ENCODE results near the gene ZNRF2.

Gene ZNRF2

GRCh38 chr7:30323006-30323355 is 38.6 kb downstream of the ZNRF2 start:
- no peak for DNase-seq

- no peak for DNase-seq
These were observed 43.4 kb downstream of the ZNRF2 start for GRCh38 chr7:30327813-30328212.

GRCh38 chr7:30328381-30328780 is 44.0 kb downstream of the ZNRF2 start:
- no peak for DNase-seq

- DNase-seq, result no peak
These were observed 45.3 kb downstream of the ZNRF2 start for GRCh38 chr7:30329716-30330115.

GRCh38 chr7:30330134-30331111 is 46.0 kb downstream of the ZNRF2 start:
- DNase-seq, result no peak

- DNase-seq, result no peak
These were observed 46.9 kb downstream of the ZNRF2 start for GRCh38 chr7:30331338-30331737.

- DNase-seq, result no peak
These were observed 48.2 kb downstream of the ZNRF2 start for GRCh38 chr7:30332549-30332948.

- DNase-seq, result no peak
These were observed 51.5 kb downstream of the ZNRF2 start for GRCh38 chr7:30335763-30336487.

GRCh38 chr7:30344513-30344912 is 60.1 kb downstream of the ZNRF2 start:
- DNase-seq, result no peak

- no peak for DNase-seq
These were observed 63.1 kb downstream of the ZNRF2 start for GRCh38 chr7:30347226-30348082.

- DNase-seq, result no peak
These were observed 63.7 kb downstream of the ZNRF2 start for GRCh38 chr7:30348083-30348560.

- DNase-seq, result no peak
These were observed 64.8 kb downstream of the ZNRF2 start for GRCh38 chr7:30349170-30349569.

- no peak for DNase-seq
These were observed 65.4 kb downstream of the ZNRF2 start for GRCh38 chr7:30349816-30350215.

- no peak for DNase-seq
These were observed 66.9 kb downstream of the ZNRF2 start for GRCh38 chr7:30351286-30351685.

GRCh38 chr7:30351724-30352123 is 67.3 kb downstream of the ZNRF2 start:
- DNase-seq, result peak; percentile 5

GRCh38 chr7:30352169-30352568 is 67.8 kb downstream of the ZNRF2 start:
- no peak for DNase-seq

- no peak for DNase-seq
These were observed 69.1 kb downstream of the ZNRF2 start for GRCh38 chr7:30353532-30353931.

GRCh38 chr7:30353932-30354607 is 69.7 kb downstream of the ZNRF2 start:
- no peak for DNase-seq

GRCh38 chr7:30354791-30355190 is 70.4 kb downstream of the ZNRF2 start:
- no peak for DNase-seq

- no peak for DNase-seq
These were observed 75.6 kb downstream of the ZNRF2 start for GRCh38 chr7:30359957-30360356.

GRCh38 chr7:30363778-30364563 is 79.6 kb downstream of the ZNRF2 start:
- no peak for DNase-seq

GRCh38 chr7:30364773-30365172 is 80.4 kb downstream of the ZNRF2 start:
- DNase-seq, result no peak
